ENCODE data around the gene TNK1.
"Not testable (repeated sequence)": the region's sequence is repeated elsewhere in the genome, so short reads cannot be mapped to it uniquely, and the experiment has no call there.

DNA sequence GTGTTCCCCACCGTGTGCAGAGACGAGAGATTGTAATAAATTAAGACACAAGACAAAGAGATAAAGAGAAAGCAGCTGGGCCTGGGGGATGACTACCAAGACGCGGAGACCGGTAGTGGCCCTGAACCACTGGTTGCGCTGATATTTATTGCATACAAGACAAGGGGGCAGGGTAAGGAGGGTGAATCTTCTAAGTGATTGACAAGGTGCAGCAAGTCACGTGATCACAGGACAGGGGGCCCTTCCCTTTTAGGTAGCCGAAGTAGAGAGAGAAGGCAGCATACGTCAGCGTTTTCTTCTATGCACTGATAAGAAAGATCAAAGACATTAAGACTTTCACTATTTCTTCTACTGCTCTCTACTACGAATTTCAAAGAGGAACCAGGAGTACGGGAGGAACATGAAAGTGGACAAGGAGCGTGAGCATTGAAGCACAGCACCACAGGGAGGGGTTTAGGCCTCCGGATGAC lies 48.3 kb upstream of the TNK1 start:
- TF ChIP-seq, protein P1, sequence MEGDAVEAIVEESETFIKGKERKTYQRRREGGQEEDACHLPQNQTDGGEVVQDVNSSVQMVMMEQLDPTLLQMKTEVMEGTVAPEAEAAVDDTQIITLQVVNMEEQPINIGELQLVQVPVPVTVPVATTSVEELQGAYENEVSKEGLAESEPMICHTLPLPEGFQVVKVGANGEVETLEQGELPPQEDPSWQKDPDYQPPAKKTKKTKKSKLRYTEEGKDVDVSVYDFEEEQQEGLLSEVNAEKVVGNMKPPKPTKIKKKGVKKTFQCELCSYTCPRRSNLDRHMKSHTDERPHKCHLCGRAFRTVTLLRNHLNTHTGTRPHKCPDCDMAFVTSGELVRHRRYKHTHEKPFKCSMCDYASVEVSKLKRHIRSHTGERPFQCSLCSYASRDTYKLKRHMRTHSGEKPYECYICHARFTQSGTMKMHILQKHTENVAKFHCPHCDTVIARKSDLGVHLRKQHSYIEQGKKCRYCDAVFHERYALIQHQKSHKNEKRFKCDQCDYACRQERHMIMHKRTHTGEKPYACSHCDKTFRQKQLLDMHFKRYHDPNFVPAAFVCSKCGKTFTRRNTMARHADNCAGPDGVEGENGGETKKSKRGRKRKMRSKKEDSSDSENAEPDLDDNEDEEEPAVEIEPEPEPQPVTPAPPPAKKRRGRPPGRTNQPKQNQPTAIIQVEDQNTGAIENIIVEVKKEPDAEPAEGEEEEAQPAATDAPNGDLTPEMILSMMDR (IDR thresholded peaks at IDR 0.05 in 8 of 11, conservative IDR thresholded peaks at IDR 0.05 in 3 of 11) = not testable (repeated sequence)
- TF ChIP-seq POLR2A (IDR thresholded peaks at IDR 0.05) = not testable (repeated sequence)
